H9 (cell line): ENCODE measurements around the gene FANCL. TPM values are rescaled to one million over a fixed set of nuclear protein-coding genes. Genes with fewer than 3 reads are reported as not detected.

ENCODE experiments used
- DNase-seq: peaks from one replicate; pipeline ENCODE4 v3.0.0-alpha.2; 2017
- H2AFZ ChIP-seq: one replicate; pipeline ENCODE4 v1.6.1; 2013; ENCODE audit warnings: mild to moderate bottlenecking, low read length, control low read depth, moderate library complexity
- H2AK5ac ChIP-seq: 2 replicates; pipeline ENCODE4 v1.6.1; 2013; ENCODE audit warnings: low read length, control low read depth, mixed read lengths; ENCODE audit not compliant: insufficient read length
- H2BK120ac ChIP-seq: one replicate; pipeline ENCODE4 v1.6.1; 2013; ENCODE audit warnings: low read depth, mild to moderate bottlenecking, low read length, control low read depth, inconsistent platforms; ENCODE audit not compliant: poor library complexity, severe bottlenecking
- H2BK12ac ChIP-seq: 2 replicates; pipeline ENCODE4 v1.6.1; 2013; ENCODE audit warnings: low read length, control low read depth, mixed read lengths, low read depth; ENCODE audit not compliant: insufficient read length
- H2BK15ac ChIP-seq: 2 replicates; pipeline ENCODE4 v1.6.1; 2013; ENCODE audit warnings: low read depth, low read length, control low read depth
- H2BK20ac ChIP-seq: one replicate; pipeline ENCODE4 v1.6.1; 2013; ENCODE audit warnings: low read depth, mild to moderate bottlenecking, low read length, control low read depth, inconsistent platforms; ENCODE audit not compliant: poor library complexity, severe bottlenecking
- H2BK5ac ChIP-seq: 2 replicates; pipeline ENCODE4 v1.6.1; 2013; ENCODE audit warnings: low read length, control low read depth, mixed read lengths; ENCODE audit not compliant: insufficient read length
- H3K14ac ChIP-seq: 2 replicates; pipeline ENCODE4 v1.6.1; 2013; ENCODE audit warnings: low read length, control low read depth; ENCODE audit not compliant: insufficient read depth
- H3K18ac ChIP-seq: 2 replicates; pipeline ENCODE4 v1.6.1; 2013; ENCODE audit warnings: low read depth, mild to moderate bottlenecking, mixed read lengths, low read length, control low read depth; ENCODE audit not compliant: insufficient read length
- H3K23ac ChIP-seq: 2 replicates; pipeline ENCODE4 v1.6.1; 2013; ENCODE audit warnings: low read length, control low read depth, mixed read lengths, low read depth; ENCODE audit not compliant: insufficient read length
- H3K23me2 ChIP-seq: 2 replicates; pipeline ENCODE4 v1.6.1; 2013; ENCODE audit warnings: low read depth, mild to moderate bottlenecking, mixed read lengths, low read length, control low read depth; ENCODE audit not compliant: insufficient read length, poor library complexity, severe bottlenecking
- H3K27ac ChIP-seq: 2 replicates; pipeline ENCODE4 v1.5.1; 2013; ENCODE audit warnings: low read length, control low read depth, mixed read lengths, low read depth; ENCODE audit not compliant: insufficient read length
- H3K27me3 ChIP-seq: 2 replicates; pipeline ENCODE4 v1.6.1; 2013; ENCODE audit warnings: low read length, control low read depth, inconsistent platforms; ENCODE audit not compliant: insufficient read depth
- H3K4ac ChIP-seq: 2 replicates; pipeline ENCODE4 v1.6.1; 2013; ENCODE audit warnings: low read depth, mild to moderate bottlenecking, control low read depth, inconsistent platforms, low read length, moderate library complexity
- H3K4me1 ChIP-seq: 2 replicates; pipeline ENCODE4 v1.6.1; 2013; ENCODE audit warnings: low read length, control low read depth, inconsistent platforms; ENCODE audit not compliant: insufficient read depth
- H3K4me2 ChIP-seq: 2 replicates; pipeline ENCODE4 v1.6.1; 2013; ENCODE audit warnings: low read length, control low read depth, mixed read lengths; ENCODE audit not compliant: insufficient read length, insufficient read depth
- H3K56ac ChIP-seq: 2 replicates; pipeline ENCODE4 v1.6.1; 2013; ENCODE audit warnings: low read depth, mild to moderate bottlenecking, mixed read lengths, low read length, control low read depth; ENCODE audit not compliant: insufficient read length
- H3K79me1 ChIP-seq: 2 replicates; pipeline ENCODE4 v1.6.1; 2013; ENCODE audit warnings: low read depth, mild to moderate bottlenecking, moderate library complexity, low read length, control low read depth, inconsistent platforms; ENCODE audit not compliant: insufficient read depth, poor library complexity, severe bottlenecking
- H3K79me2 ChIP-seq: 2 replicates; pipeline ENCODE4 v1.6.1; 2013; ENCODE audit warnings: low read length, control low read depth, inconsistent platforms; ENCODE audit not compliant: insufficient read depth
- H3K9ac ChIP-seq: 2 replicates; pipeline ENCODE4 v1.6.1; 2013; ENCODE audit warnings: low read length, control low read depth, mixed read lengths; ENCODE audit not compliant: insufficient read length; ENCODE audit errors: extremely low read depth
- H3K9me3 ChIP-seq: one replicate; pipeline ENCODE4 v1.6.1; 2013; ENCODE audit warnings: low read depth, low read length, inconsistent platforms; ENCODE audit not compliant: control insufficient read depth
- H3T11ph ChIP-seq: one replicate; pipeline ENCODE4 v1.6.1; 2013; ENCODE audit warnings: mild to moderate bottlenecking, low read length, control low read depth, inconsistent platforms
- H4K20me1 ChIP-seq: one replicate; pipeline ENCODE4 v1.6.1; 2013; ENCODE audit not compliant: control insufficient read depth, insufficient read length, insufficient read depth
- H4K5ac ChIP-seq: 2 replicates; pipeline ENCODE4 v1.6.1; 2013; ENCODE audit warnings: low read depth, mild to moderate bottlenecking, mixed read lengths, low read length, control low read depth; ENCODE audit not compliant: insufficient read length
- H4K8ac ChIP-seq: replicated peaks from 2 replicates; pipeline ENCODE4 v1.6.1; 2013; ENCODE audit warnings: low read length, control low read depth, mixed read lengths, low read depth; ENCODE audit not compliant: insufficient read length
- H4K91ac ChIP-seq: 2 replicates; pipeline ENCODE4 v1.6.1; 2013; ENCODE audit warnings: low read depth, mild to moderate bottlenecking, moderate library complexity, mixed read lengths, low read length, control low read depth; ENCODE audit not compliant: insufficient read length
- H3K27ac Mint-ChIP-seq, 3 experiments: 2 replicates in 2 of 3; 3 replicates in 1 of 3; pipeline ENCODE4 v1.8.0; 2020 to 2021; ENCODE audit warnings: mixed read lengths in 3 of 3, mild to moderate bottlenecking in 1 of 3, moderate library complexity in 1 of 3
- H3K27me3 Mint-ChIP-seq: 2 replicates; pipeline ENCODE4 v1.8.0; 2021; ENCODE audit warnings: low read depth, mild to moderate bottlenecking, moderate library complexity, mixed read lengths
- H3K36me3 Mint-ChIP-seq, 3 experiments: 2 replicates in 2 of 3; 3 replicates in 1 of 3; pipeline ENCODE4 v1.8.0; 2020 to 2021; ENCODE audit warnings: low read depth in 3 of 3, mixed read lengths in 3 of 3; ENCODE audit not compliant: insufficient read depth in 1 of 3
- H3K4me1 Mint-ChIP-seq, 2 experiments: 2 replicates each; pipeline ENCODE4 v1.8.0; 2020; ENCODE audit warnings: mixed read lengths in 2 of 2
- H3K4me3 Mint-ChIP-seq, 2 experiments: 2 replicates in 1 of 2; 3 replicates in 1 of 2; pipeline ENCODE4 v1.8.0; 2020 to 2021; ENCODE audit warnings: mild to moderate bottlenecking in 2 of 2, mixed read lengths in 2 of 2, moderate library complexity in 1 of 2
- H3K9me3 Mint-ChIP-seq, 2 experiments: 2 replicates in 1 of 2; 3 replicates in 1 of 2; pipeline ENCODE4 v1.8.0; 2020; ENCODE audit warnings: mild to moderate bottlenecking in 2 of 2, mixed read lengths in 2 of 2, moderate library complexity in 1 of 2
- WGBS: extraction: QIAGEN DNeasy Blood & Tissue Kit; methylation state at CpG from one replicate; pipeline ENCODE4 v1.1.7; 2013; ENCODE audit warnings: missing lambda C conversion rate, low lambda C conversion rate, mixed read lengths; ENCODE audit not compliant: insufficient read length; ENCODE audit errors: extremely low coverage; 5-methylcytosine and 5-hydroxymethylcytosine counted together
- total RNA-seq: library from RNA; stranded (reverse); gene quantifications from 2 replicates; pipeline ENCODE4 v1.2.1, GENCODE V29; 2021
- TF ChIP-seq, protein P1 (sequence below): fragments of 200-600 bp; sonication (generic); conservative IDR thresholded peaks from 3 replicates; pipeline ENCODE4 v1.8.0; 2021; ENCODE audit warnings: antibody characterized with exemption, mild to moderate bottlenecking

The FANCL gene
- total RNA-seq, 1 experiment from 2014 or later = 41.5 TPM

DNA sequence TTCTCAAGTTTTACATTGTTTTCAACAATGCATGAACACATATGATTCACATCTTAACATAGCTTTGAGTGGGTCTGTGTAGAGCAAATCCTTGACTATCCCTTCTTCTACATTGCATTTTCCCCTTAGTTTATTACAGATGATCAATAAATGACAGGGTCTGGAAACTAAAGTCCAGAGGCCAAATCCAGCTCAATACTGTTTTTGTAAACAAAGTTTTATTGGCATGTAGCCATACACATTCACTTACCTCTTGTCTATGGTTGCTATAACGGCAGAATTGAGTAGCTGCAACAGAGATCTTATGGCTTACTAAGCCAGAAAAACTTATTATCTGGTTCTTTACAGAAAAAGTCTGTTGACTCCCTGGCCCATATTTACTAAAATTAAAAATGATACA, 12.8 kb downstream of the FANCL start:
- H2AK5ac ChIP-seq = no peak overlapping the region
- H3K79me1 ChIP-seq = no peaks in the 10 kb centered on the region
- no peak overlapping the region for H2BK12ac ChIP-seq
- H3K18ac ChIP-seq = no peak overlapping the region
- no peak overlapping the region for H2BK20ac ChIP-seq
- H3K14ac ChIP-seq = no peak overlapping the region
- no peak overlapping the region for H4K5ac ChIP-seq
- H4K20me1 ChIP-seq = no peaks in the 10 kb centered on the region
- H3K4me1 ChIP-seq = peaks cover 2% of the 10 kb centered on the region; the same call in 1 of the 2 replicates
- no peak overlapping the region for H3K4me2 ChIP-seq
- H3K23ac ChIP-seq = no peak overlapping the region
- no peak overlapping the region for H3K56ac ChIP-seq
- no peak overlapping the region for H2BK15ac ChIP-seq
- H2AFZ ChIP-seq = no peak overlapping the region
- H3K36me3 Mint-ChIP-seq = peaks cover 19 to 30% (median 29%) of the 10 kb centered on the region in 3 experiments; a peak in 6 of 7 replicates
- H3K23me2 ChIP-seq = no peaks in the 10 kb centered on the region
- no peak overlapping the region for H3K27ac ChIP-seq
- H3K9me3 ChIP-seq = no peaks in the 10 kb centered on the region
- no peak for DNase-seq
- no peak overlapping the region for H2BK5ac ChIP-seq
- H3K4me1 Mint-ChIP-seq = peaks cover 15 to 18% of the 10 kb centered on the region in 2 experiments
- H3K27me3 Mint-ChIP-seq = no peaks in the 10 kb centered on the region
- H2BK120ac ChIP-seq = no peak overlapping the region
- no peak overlapping the region for H4K8ac ChIP-seq
- no peak overlapping the region for H3T11ph ChIP-seq
- H3K79me2 ChIP-seq = peaks cover 7% of the 10 kb centered on the region; the same call in 1 of the 2 replicates
- no peak overlapping the region for H3K9ac ChIP-seq
- no peaks in the 10 kb centered on the region for H3K27me3 ChIP-seq
- no CpG with 5 or more reads among the region's 1 CpG for WGBS
- no peaks in the 10 kb centered on the region for H3K9me3 Mint-ChIP-seq
- no peak overlapping the region; a peak in 2 of 7 replicates for H3K27ac Mint-ChIP-seq
- H3K4ac ChIP-seq = no peak overlapping the region
- TF ChIP-seq, protein P1, sequence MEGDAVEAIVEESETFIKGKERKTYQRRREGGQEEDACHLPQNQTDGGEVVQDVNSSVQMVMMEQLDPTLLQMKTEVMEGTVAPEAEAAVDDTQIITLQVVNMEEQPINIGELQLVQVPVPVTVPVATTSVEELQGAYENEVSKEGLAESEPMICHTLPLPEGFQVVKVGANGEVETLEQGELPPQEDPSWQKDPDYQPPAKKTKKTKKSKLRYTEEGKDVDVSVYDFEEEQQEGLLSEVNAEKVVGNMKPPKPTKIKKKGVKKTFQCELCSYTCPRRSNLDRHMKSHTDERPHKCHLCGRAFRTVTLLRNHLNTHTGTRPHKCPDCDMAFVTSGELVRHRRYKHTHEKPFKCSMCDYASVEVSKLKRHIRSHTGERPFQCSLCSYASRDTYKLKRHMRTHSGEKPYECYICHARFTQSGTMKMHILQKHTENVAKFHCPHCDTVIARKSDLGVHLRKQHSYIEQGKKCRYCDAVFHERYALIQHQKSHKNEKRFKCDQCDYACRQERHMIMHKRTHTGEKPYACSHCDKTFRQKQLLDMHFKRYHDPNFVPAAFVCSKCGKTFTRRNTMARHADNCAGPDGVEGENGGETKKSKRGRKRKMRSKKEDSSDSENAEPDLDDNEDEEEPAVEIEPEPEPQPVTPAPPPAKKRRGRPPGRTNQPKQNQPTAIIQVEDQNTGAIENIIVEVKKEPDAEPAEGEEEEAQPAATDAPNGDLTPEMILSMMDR = no peak
- H4K91ac ChIP-seq = no peak overlapping the region
- H3K4me3 Mint-ChIP-seq = no peak overlapping the region
